GM18867 (cell line): ENCODE data around the gene SCN1B.

Source experiments
- ATAC-seq: cut with Tn5 transposase; IDR thresholded peaks from one replicate; pipeline ENCODE4 v1.9.1; 2021; ENCODE audit warnings: mild to moderate bottlenecking, moderate library complexity; ENCODE audit not compliant: unreplicated experiment

Gene SCN1B

GRCh38 chr19:35051796-35052195, 21.5 kb downstream of the SCN1B start:
- no peak for ATAC-seq

- ATAC-seq: no peak
Observed at GRCh38 chr19:35052599-35053190, 22.4 kb downstream of the SCN1B start.

- ATAC-seq: no peak
Observed at GRCh38 chr19:35053667-35054293, 23.5 kb downstream of the SCN1B start.

GRCh38 chr19:35054626-35055025, 24.4 kb downstream of the SCN1B start:
- ATAC-seq: no peak

GRCh38 chr19:35055715-35056179, 25.5 kb downstream of the SCN1B start:
- no peak for ATAC-seq

- no peak for ATAC-seq
Observed at GRCh38 chr19:35056513-35057063, 26.3 kb downstream of the SCN1B start.

- ATAC-seq: no peak
Observed at GRCh38 chr19:35058370-35058769, 28.1 kb downstream of the SCN1B start.

- ATAC-seq: no peak
Observed at GRCh38 chr19:35059006-35059798, 28.9 kb downstream of the SCN1B start.

GRCh38 chr19:35059799-35060091, 29.5 kb downstream of the SCN1B start:
- no peak for ATAC-seq

- ATAC-seq: no peak
Observed at GRCh38 chr19:35060160-35060855, 30.0 kb downstream of the SCN1B start.

- ATAC-seq: no peak
Observed at GRCh38 chr19:35061583-35062373, 31.5 kb downstream of the SCN1B start.

- ATAC-seq: no peak
Observed at GRCh38 chr19:35062942-35063341, 32.7 kb downstream of the SCN1B start.

- no peak for ATAC-seq
Observed at GRCh38 chr19:35063940-35064818, 33.9 kb downstream of the SCN1B start.

- no peak for ATAC-seq
Observed at GRCh38 chr19:35065574-35065973, 35.3 kb downstream of the SCN1B start.

GRCh38 chr19:35066121-35066520, 35.9 kb downstream of the SCN1B start:
- no peak for ATAC-seq

- peak; percentile 81 for ATAC-seq
Observed at GRCh38 chr19:35066691-35067563, 36.7 kb downstream of the SCN1B start.

- no peak for ATAC-seq
Observed at GRCh38 chr19:35068941-35069634, 38.8 kb downstream of the SCN1B start.

GRCh38 chr19:35069696-35070095, 39.4 kb downstream of the SCN1B start:
- no peak for ATAC-seq
